GM11168 (cell line): ENCODE measurements around the gene NR2F1-AS1.
"Not testable (repeated sequence)": the region's sequence is repeated elsewhere in the genome, so short reads cannot be mapped to it uniquely, and the experiment has no call there.

ENCODE experiments used
- in situ Hi-C: fragments of 300-500 bp; cut with MboI; formaldehyde crosslinking; loops from one replicate; pipeline ENCODE4 v1.12.0; 2022; ENCODE audit warnings: low sequenced_read_pairs; ENCODE audit not compliant: unreplicated experiment

NR2F1-AS1 gene

GRCh38 chr5:93566091-93566490 lies 14.9 kb downstream of the NR2F1-AS1 start:
- in situ Hi-C loops = no loop called here

- in situ Hi-C loops = no loop called here
Measured at GRCh38 chr5:93557021-93557604, 23.9 kb downstream of the NR2F1-AS1 start.

DNA sequence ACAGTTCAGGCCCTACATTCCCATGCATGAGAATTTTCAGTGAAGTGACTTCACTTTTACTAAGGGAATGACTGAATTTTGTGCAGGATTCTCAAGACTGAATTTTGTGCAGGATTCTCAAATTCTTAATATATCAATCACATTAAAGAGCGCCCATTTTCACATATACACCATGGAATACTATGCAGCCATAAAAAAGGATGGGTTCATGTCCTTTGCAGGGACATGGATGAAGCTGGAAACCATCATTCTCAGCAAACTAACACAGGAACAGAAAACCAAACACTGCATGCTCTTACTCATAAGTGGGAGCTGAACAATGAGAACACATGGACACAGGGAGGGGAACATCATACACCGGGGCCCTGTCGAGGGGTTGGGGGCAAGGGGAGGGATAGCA lies 31.4 kb downstream of the NR2F1-AS1 start:
- in situ Hi-C loops = not testable (repeated sequence)

DNA sequence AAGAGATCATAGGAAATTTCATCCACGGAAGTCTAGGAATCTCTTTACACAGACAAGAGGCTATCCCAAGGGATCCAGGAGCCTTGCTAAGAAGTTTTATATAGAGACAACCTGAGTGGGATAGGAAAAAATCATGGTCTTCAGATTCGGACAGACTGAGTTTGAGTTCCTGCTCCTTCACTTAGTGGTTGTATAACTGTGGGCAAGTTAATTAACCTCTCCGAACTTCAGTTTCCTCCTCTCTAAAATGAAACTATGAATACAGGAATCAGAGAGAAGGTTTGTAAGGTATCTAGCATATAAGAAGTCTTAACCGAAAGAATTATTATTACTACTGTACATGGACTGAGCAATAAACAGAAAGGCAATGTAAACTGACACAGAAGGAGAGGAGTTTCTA lies 35.1 kb downstream of the NR2F1-AS1 start:
- in situ Hi-C loops = no loop called here

- in situ Hi-C loops = no loop called here
Measured at GRCh38 chr5:93532370-93532769, 48.6 kb downstream of the NR2F1-AS1 start.

GRCh38 chr5:93521815-93522214 lies 59.2 kb downstream of the NR2F1-AS1 start:
- in situ Hi-C loops = not testable (repeated sequence)

DNA sequence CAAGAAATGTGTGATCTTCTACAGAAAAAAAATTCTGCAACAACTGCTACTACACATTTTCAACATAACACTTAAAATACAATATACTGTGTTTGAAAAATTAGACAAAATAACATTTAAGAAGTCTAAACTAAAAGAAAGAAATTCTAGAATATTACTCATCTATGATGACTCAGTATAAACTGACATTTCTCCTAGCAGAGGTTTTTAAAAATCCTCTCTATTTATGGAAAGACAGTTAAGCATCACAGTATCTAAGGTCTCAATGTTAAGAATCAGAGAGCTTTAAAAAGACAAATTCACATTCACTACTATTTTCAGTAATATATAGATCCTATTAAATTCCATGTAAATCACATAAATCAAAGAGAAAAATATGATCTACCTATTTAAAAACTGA lies 61.3 kb downstream of the NR2F1-AS1 start:
- in situ Hi-C loops = no loop called here

- in situ Hi-C loops = no loop called here
Measured at GRCh38 chr5:93517828-93518227, 63.2 kb downstream of the NR2F1-AS1 start.

GRCh38 chr5:93513298-93513697 lies 67.7 kb downstream of the NR2F1-AS1 start:
- in situ Hi-C loops = no loop called here

- in situ Hi-C loops = no loop called here
Measured at GRCh38 chr5:93512799-93513198, 68.2 kb downstream of the NR2F1-AS1 start.

DNA sequence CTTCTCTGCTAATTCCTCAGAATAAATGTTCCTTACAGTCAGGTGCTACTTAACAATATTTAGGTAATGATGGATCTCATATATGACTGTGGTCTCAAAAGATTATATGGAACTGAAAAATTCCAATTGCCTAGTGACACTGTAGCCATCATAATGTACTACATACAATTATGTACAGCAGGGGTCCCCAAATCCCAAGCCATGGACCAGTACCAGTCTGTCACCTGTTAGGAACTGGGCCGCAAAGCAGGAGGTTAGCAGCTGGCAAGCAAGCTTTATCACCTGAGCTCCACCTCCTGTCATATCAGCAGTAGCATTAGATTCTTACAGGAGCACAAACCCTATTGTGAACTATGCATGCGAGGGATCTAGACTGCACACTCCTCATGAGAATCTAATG lies 69.6 kb downstream of the NR2F1-AS1 start:
- in situ Hi-C loops = no loop called here

GRCh38 chr5:93510626-93511380 lies 70.2 kb downstream of the NR2F1-AS1 start:
- in situ Hi-C loops = no loop called here

DNA sequence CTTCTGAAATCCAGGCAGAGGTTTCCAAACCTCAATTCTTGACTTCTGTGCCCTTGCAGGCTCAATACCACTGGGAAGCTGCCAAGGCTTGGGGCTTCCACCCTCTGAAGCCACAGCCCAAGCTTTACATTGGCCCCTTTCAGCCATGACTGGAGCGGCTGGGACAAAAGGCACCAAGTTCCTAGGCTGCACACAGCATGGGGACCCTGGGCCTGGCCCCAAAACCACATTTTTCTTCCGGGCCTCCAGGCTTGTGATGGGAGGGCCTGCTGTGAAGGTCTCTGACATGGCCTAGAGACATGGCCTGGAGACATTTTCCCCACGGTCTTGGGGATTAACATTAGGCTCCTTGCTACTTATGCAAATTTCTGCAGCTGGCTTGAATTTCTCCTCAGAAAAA lies 75.5 kb downstream of the NR2F1-AS1 start:
- in situ Hi-C loops = not testable (repeated sequence)

DNA sequence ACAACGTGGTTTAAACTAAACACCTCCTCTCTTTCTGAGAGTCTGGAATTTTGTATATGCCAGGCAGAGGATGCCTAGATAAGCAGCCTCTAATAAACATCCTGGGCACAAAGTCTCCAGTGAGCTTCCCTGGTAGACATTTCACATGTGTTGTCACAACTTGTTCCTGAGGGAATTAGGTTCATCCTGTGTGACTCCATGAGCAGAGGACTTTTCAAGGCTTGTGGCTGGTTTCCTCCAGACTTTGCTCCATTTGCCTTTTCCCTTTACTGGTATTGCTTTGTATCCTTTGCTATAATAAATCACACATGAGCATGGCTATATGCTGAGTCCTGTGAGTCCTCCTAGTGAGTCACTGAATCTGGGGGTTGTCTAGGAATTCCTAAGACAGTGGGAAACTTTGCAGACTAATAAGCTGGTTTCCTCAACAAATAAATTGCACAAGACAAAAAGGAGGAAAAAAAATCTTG lies 77.4 kb downstream of the NR2F1-AS1 start:
- in situ Hi-C loops = no loop called here

- in situ Hi-C loops = no loop called here
Measured at GRCh38 chr5:93497096-93497495, 83.9 kb downstream of the NR2F1-AS1 start.

GRCh38 chr5:93479982-93480509 lies 101.0 kb downstream of the NR2F1-AS1 start:
- in situ Hi-C loops = no loop called here

GRCh38 chr5:93477816-93478215 lies 103.2 kb downstream of the NR2F1-AS1 start:
- in situ Hi-C loops = no loop called here

- in situ Hi-C loops = no loop called here
Measured at GRCh38 chr5:93476251-93476742, 104.7 kb downstream of the NR2F1-AS1 start.

DNA sequence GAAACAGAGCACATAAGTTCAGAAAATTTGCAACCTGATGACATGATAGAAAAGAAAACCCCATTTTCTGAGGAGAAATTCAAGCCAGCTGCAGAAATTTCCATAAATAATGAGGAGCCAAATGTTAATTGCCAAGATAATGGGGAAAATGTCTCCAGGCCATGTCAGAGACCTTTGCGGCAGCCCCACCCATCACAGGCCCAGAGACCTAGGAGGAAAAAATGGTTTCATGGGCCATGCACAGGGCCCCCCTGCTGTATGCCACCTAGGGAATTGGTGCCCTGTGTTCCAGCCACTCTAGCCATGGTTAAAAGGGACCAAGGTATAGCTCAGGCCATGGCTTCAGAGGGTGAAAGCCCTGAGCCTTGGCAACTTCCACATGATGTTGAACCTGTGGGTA lies 118.1 kb downstream of the NR2F1-AS1 start:
- in situ Hi-C loops = no loop called here

DNA sequence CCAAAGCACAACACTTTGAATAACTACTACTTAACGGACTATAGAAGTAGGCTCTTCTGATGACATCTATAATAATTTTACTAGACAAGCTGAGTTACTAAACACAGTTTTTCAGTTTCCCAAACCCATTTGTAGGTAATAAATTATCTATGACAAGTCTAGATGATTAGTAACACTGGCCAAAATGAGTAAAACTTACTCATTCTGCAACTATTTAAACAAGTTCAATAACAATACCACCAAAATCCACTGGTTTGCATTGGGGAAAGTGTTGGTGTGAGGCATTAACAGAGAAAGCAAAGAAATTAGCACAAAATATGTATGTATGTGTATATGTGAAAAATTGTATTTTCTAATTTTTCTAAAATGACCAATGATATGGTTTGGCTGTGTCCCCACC lies 119.3 kb downstream of the NR2F1-AS1 start:
- in situ Hi-C loops = no loop called here

DNA sequence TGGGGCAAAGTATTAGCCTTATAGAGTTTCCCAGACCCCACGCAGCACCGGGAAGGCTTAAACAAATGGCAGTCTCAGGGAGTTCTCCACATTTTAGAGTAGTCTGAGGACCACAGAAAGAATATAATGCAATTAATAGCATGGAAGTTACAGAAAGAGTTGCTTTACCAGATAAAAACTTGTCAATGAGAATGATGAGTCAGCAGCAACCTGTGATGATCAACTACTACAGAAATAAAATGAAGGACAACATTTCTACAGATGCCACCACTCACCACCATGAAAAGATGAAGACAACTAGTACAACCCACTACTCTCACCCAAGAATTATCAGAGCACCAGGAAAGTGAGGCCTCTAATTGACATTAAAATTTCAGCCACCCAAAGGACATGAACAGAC lies 120.7 kb downstream of the NR2F1-AS1 start:
- in situ Hi-C loops = no loop called here
